Measurements from ENCODE around the gene SFRP2.
A peak's percentile ranks its signal among the peaks of the same experiment; 100 is the strongest.

The SFRP2 gene

GRCh38 chr4:153798901-153799693, 10.2 kb upstream of the SFRP2 start:
- H3K27ac ChIP-seq, result no peak overlapping the region
- TF ChIP-seq CTCF (IDR thresholded peaks at IDR 0.05), result no peak

GRCh38 chr4:153798420-153798819, 9.5 kb upstream of the SFRP2 start:
- TF ChIP-seq CTCF (IDR thresholded peaks at IDR 0.05), result no peak
- DNase-seq (ENCODE audit: low spot score), result no peak

More at GRCh38 chr4:153798901-153799693, 10.2 kb upstream of the SFRP2 start:
- DNase-seq (ENCODE audit: low spot score), result no peak
- no peak overlapping the region for H3K4me3 ChIP-seq

DNA sequence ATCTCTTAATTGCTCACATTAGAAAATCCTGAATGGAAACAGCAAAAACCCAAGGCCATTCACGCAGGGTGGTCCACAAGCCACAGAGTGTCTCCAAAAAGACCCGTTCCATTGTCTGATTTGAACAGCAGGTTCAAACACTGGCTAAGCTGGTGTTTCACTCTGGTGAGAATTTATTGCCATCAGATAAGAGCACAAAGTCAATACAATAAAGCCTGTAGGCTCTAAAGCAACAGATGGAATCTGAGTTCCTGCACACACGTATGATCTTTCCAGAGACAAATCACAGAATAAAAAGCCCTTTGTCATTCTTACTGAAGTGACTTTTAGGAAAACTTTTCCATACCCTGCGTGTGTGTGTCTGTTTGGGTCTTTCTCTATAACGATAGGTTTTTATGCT, 5.1 kb upstream of the SFRP2 start:
- H3K4me3 ChIP-seq, result no peak overlapping the region
- H3K27ac ChIP-seq, result no peak overlapping the region
- no peak for TF ChIP-seq CTCF (IDR thresholded peaks at IDR 0.05)
- no peak for DNase-seq (ENCODE audit: low spot score)

More at GRCh38 chr4:153798420-153798819, 9.5 kb upstream of the SFRP2 start:
- H3K4me3 ChIP-seq, result no peak overlapping the region
- no peak overlapping the region for H3K27ac ChIP-seq

DNA sequence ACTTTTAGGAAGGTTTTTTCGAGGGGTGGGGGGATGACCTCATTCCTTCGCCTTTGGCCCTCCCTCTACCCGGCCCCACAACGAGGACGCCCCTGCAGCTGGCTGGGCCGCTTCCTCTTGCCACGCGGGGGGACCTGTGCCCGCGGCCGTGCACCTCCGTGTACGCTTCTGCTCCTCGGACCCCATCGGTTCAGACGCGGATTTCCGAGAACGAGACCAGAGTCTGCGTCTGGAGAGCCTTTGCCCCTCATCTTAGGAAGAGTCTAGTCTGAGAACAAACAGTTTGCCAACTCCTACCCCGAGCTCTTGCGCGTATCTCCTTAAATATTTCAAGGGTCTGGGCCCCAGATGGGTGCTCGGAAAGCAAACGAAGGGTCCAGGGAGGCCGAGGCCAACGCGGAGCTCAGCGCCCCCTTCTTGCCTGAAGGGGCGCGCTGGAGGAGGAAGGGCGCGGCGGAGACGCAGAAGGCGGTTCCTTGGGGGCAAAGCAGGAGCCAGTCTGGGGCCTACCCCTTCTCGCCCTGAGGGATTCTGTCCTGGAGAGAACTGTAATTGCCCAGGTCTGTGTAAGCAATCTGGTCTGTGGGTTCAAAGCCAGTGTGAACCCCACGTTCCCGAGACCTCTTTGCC, 3.9 kb upstream of the SFRP2 start:
- no peak for TF ChIP-seq CTCF (IDR thresholded peaks at IDR 0.05)
- peak overlapping the region; percentile 65 for H3K4me3 ChIP-seq
- no peak overlapping the region for H3K27ac ChIP-seq
- DNase-seq (ENCODE audit: low spot score), result no peak

GRCh38 chr4:153791746-153792617, 3.1 kb upstream of the SFRP2 start:
- Histone ChIP-seq H3K27ac (no peak overlapping the region), H3K4me3 (peak overlapping the region; percentile 65)
- peak; percentile 74 for DNase-seq (ENCODE audit: low spot score)

More at GRCh38 chr4:153791746-153792617, 3.1 kb upstream of the SFRP2 start:
- no peak for TF ChIP-seq CTCF (IDR thresholded peaks at IDR 0.05)

Data from coronary artery (tissue), 2 donors.